HFFc6 (cell line): Measurements from ENCODE around the gene MAN1B1. TPM values are rescaled to one million over a fixed set of nuclear protein-coding genes. Genes with fewer than 3 reads are reported as not detected.

Experiments
- DNase-seq: peaks from one replicate; pipeline ENCODE4 v3.0.0-alpha.2; 2018
- H3K27ac Mint-ChIP-seq: 2 replicates; pipeline ENCODE4 v1.8.0; 2020; ENCODE audit warnings: mild to moderate bottlenecking, mixed read lengths
- H3K27me3 Mint-ChIP-seq: 2 replicates; pipeline ENCODE4 v1.8.0; 2021; ENCODE audit warnings: mild to moderate bottlenecking, moderate library complexity, mixed read lengths; ENCODE audit not compliant: insufficient read depth
- H3K36me3 Mint-ChIP-seq: 2 replicates; pipeline ENCODE4 v1.8.0; 2021; ENCODE audit warnings: low read depth, mixed read lengths
- H3K4me1 Mint-ChIP-seq: 2 replicates; pipeline ENCODE4 v1.8.0; 2020; ENCODE audit warnings: low read depth, mixed read lengths
- H3K4me3 Mint-ChIP-seq: 2 replicates; pipeline ENCODE4 v1.8.0; 2020; ENCODE audit warnings: mild to moderate bottlenecking, moderate library complexity, mixed read lengths
- H3K9me3 Mint-ChIP-seq: 2 replicates; pipeline ENCODE4 v1.8.0; 2020; ENCODE audit warnings: mild to moderate bottlenecking, mixed read lengths
- long read RNA-seq: library from polyadenylated mRNA; unstranded; transcript quantifications from one replicate; pipeline ENCODE4 v2.0.0, GENCODE V29; 2019
- total RNA-seq, 6 experiments: library from RNA; stranded (reverse); fragmentation: NEBNext Ultra II Directional; extraction: Animal tissue kit (Norgen Biotek cat#: 25700); gene quantifications; 2 replicates in 1 of 6; 3 replicates in 5 of 6; pipeline ENCODE4 v1.2.3, GENCODE V29; 2021
- TF ChIP-seq, protein P1 (sequence below): fragments of 200-600 bp; sonication (generic); IDR thresholded peaks from 2 replicates; pipeline ENCODE4 v1.5.0; 2021; ENCODE audit warnings: antibody characterized with exemption, mild to moderate bottlenecking

The MAN1B1 gene
- 10 to 100 TPM; 70.1 to 90.2 (median 77.6) TPM for total RNA-seq
- long read RNA-seq, full-length matches to known transcripts = 119 of 158 reads
- long read RNA-seq, partial matches to known transcripts = 16 of 158 reads
- long read RNA-seq, other reads (novel, unspliced or antisense) = 23 of 158 reads

GRCh38 chr9:137086531-137087408 lies at the start of gene MAN1B1:
Gene MAN1B1 (plus strand): TSS chr9:137086985. CDS start chr9:137087000, 15 bp downstream.
- Mint-ChIP-seq H3K4me3 (peak within 1 kb of the TSS; percentile 94), H3K27me3 (peaks cover 3% of the 10 kb centered on the region), H3K27ac (peak within 1 kb of the TSS; percentile 97), H3K9me3 (no peaks in the 10 kb centered on the region), H3K4me1 (peaks cover 59% of the 10 kb centered on the region), H3K36me3 (peaks cover 4% of the 10 kb centered on the region; the same call in 1 of the 2 replicates)
- DNase-seq = peak; percentile 98
- TF ChIP-seq, protein P1, sequence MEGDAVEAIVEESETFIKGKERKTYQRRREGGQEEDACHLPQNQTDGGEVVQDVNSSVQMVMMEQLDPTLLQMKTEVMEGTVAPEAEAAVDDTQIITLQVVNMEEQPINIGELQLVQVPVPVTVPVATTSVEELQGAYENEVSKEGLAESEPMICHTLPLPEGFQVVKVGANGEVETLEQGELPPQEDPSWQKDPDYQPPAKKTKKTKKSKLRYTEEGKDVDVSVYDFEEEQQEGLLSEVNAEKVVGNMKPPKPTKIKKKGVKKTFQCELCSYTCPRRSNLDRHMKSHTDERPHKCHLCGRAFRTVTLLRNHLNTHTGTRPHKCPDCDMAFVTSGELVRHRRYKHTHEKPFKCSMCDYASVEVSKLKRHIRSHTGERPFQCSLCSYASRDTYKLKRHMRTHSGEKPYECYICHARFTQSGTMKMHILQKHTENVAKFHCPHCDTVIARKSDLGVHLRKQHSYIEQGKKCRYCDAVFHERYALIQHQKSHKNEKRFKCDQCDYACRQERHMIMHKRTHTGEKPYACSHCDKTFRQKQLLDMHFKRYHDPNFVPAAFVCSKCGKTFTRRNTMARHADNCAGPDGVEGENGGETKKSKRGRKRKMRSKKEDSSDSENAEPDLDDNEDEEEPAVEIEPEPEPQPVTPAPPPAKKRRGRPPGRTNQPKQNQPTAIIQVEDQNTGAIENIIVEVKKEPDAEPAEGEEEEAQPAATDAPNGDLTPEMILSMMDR = no peak

DNA sequence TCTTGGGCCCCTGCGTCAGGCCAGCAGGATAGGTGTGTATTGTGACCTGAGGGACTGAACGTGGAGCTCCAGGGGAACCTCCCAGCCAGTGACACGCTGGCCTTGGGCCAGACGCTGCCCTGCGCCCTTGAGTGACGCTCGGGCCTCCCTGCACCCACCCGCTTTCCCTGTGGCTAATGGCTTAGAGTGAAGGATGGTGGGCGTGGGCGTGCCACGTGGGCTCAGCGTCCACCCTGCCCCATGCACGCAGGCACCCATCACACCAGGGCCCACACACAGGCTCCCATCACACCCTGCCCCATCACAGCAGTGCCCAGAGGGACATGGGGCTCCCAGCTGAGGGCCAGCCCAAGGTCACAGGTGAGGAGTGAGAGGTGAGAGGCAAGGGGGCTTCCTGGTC lies 49.8 kb upstream of the MAN1B1 start:
- TF ChIP-seq, protein P1 = no peak
- Mint-ChIP-seq H3K36me3 (no peaks in the 10 kb centered on the region), H3K4me3 (no peak overlapping the region), H3K27me3 (no peaks in the 10 kb centered on the region; the same call in 1 of the 2 replicates), H3K4me1 (no peaks in the 10 kb centered on the region), H3K27ac (no peak overlapping the region), H3K9me3 (no peaks in the 10 kb centered on the region)
- DNase-seq = no peak

- TF ChIP-seq, protein P1 = no peak
- Mint-ChIP-seq H3K27ac (no peak overlapping the region), H3K9me3 (no peaks in the 10 kb centered on the region), H3K27me3 (no peaks in the 10 kb centered on the region; the same call in 1 of the 2 replicates), H3K4me3 (no peak overlapping the region), H3K36me3 (no peaks in the 10 kb centered on the region), H3K4me1 (no peaks in the 10 kb centered on the region)
- DNase-seq = no peak
Observed at GRCh38 chr9:137037483-137037882, 49.3 kb upstream of the MAN1B1 start.

- TF ChIP-seq, protein P1 = no peak
- H3K9me3 Mint-ChIP-seq = no peaks in the 10 kb centered on the region
- no peak overlapping the region for H3K27ac Mint-ChIP-seq
- H3K27me3 Mint-ChIP-seq = no peaks in the 10 kb centered on the region; the same call in 1 of the 2 replicates
- no peak for DNase-seq
- H3K36me3 Mint-ChIP-seq = no peaks in the 10 kb centered on the region
- no peaks in the 10 kb centered on the region for H3K4me1 Mint-ChIP-seq
- H3K4me3 Mint-ChIP-seq = no peak overlapping the region
Observed at GRCh38 chr9:137038916-137039315, 47.9 kb upstream of the MAN1B1 start.

DNA sequence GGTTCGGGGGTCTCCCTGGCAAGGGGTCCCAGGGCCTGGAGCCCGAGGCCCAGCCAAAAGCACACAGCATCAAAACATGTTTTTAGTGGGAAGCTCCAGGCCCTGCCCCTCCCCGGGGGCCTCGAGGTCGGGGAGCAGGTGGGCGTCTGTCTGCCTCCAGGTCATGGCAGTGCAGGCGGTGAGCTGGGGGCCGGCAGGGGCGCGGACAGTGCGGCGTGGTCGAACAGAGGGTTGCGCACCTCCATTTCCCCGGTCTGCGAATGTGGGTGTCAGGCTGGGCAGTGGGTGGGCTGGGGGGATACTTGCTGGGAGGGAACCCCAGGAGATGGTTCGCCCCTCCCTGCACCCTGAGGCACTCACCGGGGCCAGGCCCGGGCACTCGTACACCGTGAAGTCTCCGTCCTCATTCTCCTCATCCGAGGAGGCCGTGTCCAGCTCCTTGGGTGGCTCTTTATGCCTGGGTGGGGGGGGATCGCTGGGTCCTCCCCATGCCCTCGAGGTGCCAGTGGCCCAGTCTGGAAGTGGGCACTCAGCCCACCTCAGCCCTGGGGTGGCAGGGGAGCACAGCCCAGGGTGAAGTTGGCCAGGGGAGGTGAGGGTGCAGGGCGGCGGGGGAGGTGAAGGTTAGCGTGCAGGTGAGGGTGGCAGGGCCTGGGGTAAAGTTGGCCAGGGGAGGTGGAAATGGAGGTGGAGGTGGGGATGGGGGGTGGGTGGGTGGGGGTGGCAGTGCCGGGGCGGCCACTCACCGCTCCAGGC lies 47.0 kb upstream of the MAN1B1 start:
- Mint-ChIP-seq H3K9me3 (no peaks in the 10 kb centered on the region), H3K27me3 (no peaks in the 10 kb centered on the region), H3K4me1 (peaks cover 2% of the 10 kb centered on the region; the same call in 1 of the 2 replicates), H3K27ac (no peak overlapping the region), H3K36me3 (no peaks in the 10 kb centered on the region), H3K4me3 (no peak overlapping the region)
- TF ChIP-seq, protein P1 = no peak
- DNase-seq = no peak
